Hepatocyte (in vitro differentiated cells): Measurements from ENCODE around the gene KDF1. TPM values are rescaled to one million over a fixed set of nuclear protein-coding genes. Genes with fewer than 3 reads are reported as not detected.

ENCODE experiments used
- DNase-seq: peaks from one replicate; pipeline ENCODE4 v3.0.0-alpha.2; 2016; ENCODE audit warnings: low spot score
- H2AFZ ChIP-seq: fragments of 200-600 bp; sonication (generic); 2 replicates; pipeline ENCODE4 v1.6.0; 2016; ENCODE audit warnings: antibody characterized with exemption, mild to moderate bottlenecking
- H3K27ac ChIP-seq: fragments of 200-600 bp; sonication (generic); 2 replicates; pipeline ENCODE4 v1.5.1; 2016; ENCODE audit warnings: mild to moderate bottlenecking
- H3K27me3 ChIP-seq: fragments of 200-600 bp; sonication (generic); 2 replicates; pipeline ENCODE4 v1.6.1; 2016
- H3K36me3 ChIP-seq: fragments of 200-600 bp; sonication (generic); replicated peaks from 2 replicates; pipeline ENCODE4 v1.5.1; 2016; ENCODE audit warnings: low read depth; ENCODE audit not compliant: insufficient read depth
- H3K4me1 ChIP-seq: fragments of 200-600 bp; sonication (generic); 2 replicates; pipeline ENCODE4 v1.5.1; 2016; ENCODE audit warnings: mild to moderate bottlenecking, moderate library complexity; ENCODE audit not compliant: insufficient read depth
- H3K4me2 ChIP-seq: fragments of 200-600 bp; sonication (generic); 2 replicates; pipeline ENCODE4 v1.6.0; 2016
- H3K4me3 ChIP-seq: fragments of 200-600 bp; sonication (generic); 2 replicates; pipeline ENCODE4 v1.5.1; 2016; ENCODE audit warnings: mild to moderate bottlenecking
- H3K79me2 ChIP-seq: fragments of 200-600 bp; sonication (generic); 2 replicates; pipeline ENCODE4 v1.6.0; 2017; ENCODE audit warnings: mild to moderate bottlenecking
- H3K9me2 ChIP-seq: fragments of 200-600 bp; sonication (generic); replicated peaks from 2 replicates; pipeline ENCODE4 v1.6.0; 2017; ENCODE audit warnings: mild to moderate bottlenecking; ENCODE audit not compliant: insufficient read depth
- H3K9me3 ChIP-seq: fragments of 200-600 bp; sonication (generic); 2 replicates; pipeline ENCODE4 v1.5.1; 2016; ENCODE audit warnings: low read depth, mild to moderate bottlenecking
- H4K20me1 ChIP-seq: fragments of 200-600 bp; sonication (generic); 2 replicates; pipeline ENCODE4 v1.6.0; 2016; ENCODE audit warnings: mild to moderate bottlenecking; ENCODE audit not compliant: insufficient read depth, poor library complexity, severe bottlenecking
- CTCF ChIP-seq: fragments of 200-600 bp; sonication (generic); IDR thresholded peaks from 2 replicates; pipeline ENCODE4 v1.5.1; 2016; ENCODE audit warnings: antibody characterized with exemption, mild to moderate bottlenecking; ENCODE audit not compliant: poor library complexity
- EZH2 ChIP-seq: fragments of 200-600 bp; sonication (generic); IDR thresholded peaks from 2 replicates; pipeline ENCODE4 v1.6.1; 2016; ENCODE audit warnings: antibody characterized with exemption, mild to moderate bottlenecking, borderline replicate concordance
- EZH2phosphoT487 ChIP-seq: fragments of 200-600 bp; sonication (generic); IDR thresholded peaks from one replicate; pipeline ENCODE4 v1.6.1; 2018; ENCODE audit warnings: antibody characterized with exemption, mild to moderate bottlenecking, low read depth, moderate library complexity; ENCODE audit not compliant: unreplicated experiment, severe bottlenecking
- WGBS: methylation state at CpG from one replicate; pipeline ENCODE4 v1.1.6; 2016; ENCODE audit warnings: low lambda C conversion rate; ENCODE audit errors: missing lambda C conversion rate; 5-methylcytosine and 5-hydroxymethylcytosine counted together
- polyA plus RNA-seq: library from polyadenylated mRNA; unstranded; fragments of >200 nt; fragmentation: Nextera tagmentation; extraction: Ambion mirVana; gene quantifications from 2 replicates; pipeline ENCODE4 v1.2.1, GENCODE V29; 2016
- total RNA-seq: library from RNA; depleted of rRNA; stranded (reverse); fragments of >200 nt; gene quantifications from 2 replicates; pipeline ENCODE4 v1.2.3, GENCODE V29; 2014

The KDF1 gene
- total and polyA plus RNA-seq, 2 experiments from 2014 or later = 10.5 to 21.9 TPM

GRCh38 chr1:26913754-26914619 is 46.3 kb downstream of the KDF1 start, which contains the start of gene NR0B2:
Gene NR0B2 (minus strand): TSS chr1:26913975. CDS start chr1:26913940, 35 bp downstream.
- WGBS = 66% methylated on average over 16 of the region's 16 CpGs
- Histone ChIP-seq H3K4me1 (peaks cover 36% of the 10 kb centered on the region), H2AFZ (no peak within 1 kb of the TSS), H3K9me3 (no peaks in the 10 kb centered on the region), H3K27ac (peak within 1 kb of the TSS; percentile 93), H4K20me1 (no peaks in the 10 kb centered on the region), H3K4me3 (peak within 1 kb of the TSS; percentile 6), H3K79me2 (peaks cover 18% of the 10 kb centered on the region), H3K9me2 (no peaks in the 10 kb centered on the region), H3K4me2 (peak within 1 kb of the TSS; percentile 70), H3K27me3 (no peaks in the 10 kb centered on the region), H3K36me3 (no peaks in the 10 kb centered on the region)
- no peak for TF ChIP-seq EZH2
- TF ChIP-seq CTCF = no peak
- peak; percentile 29 for TF ChIP-seq EZH2phosphoT487
- DNase-seq = peak; percentile 90

- Histone ChIP-seq H4K20me1 (no peaks in the 10 kb centered on the region), H3K79me2 (peaks cover 18% of the 10 kb centered on the region), H3K9me3 (no peaks in the 10 kb centered on the region), H2AFZ (no peak overlapping the region), H3K36me3 (no peaks in the 10 kb centered on the region), H3K27ac (peak overlapping the region; percentile 93), H3K9me2 (no peaks in the 10 kb centered on the region), H3K27me3 (no peaks in the 10 kb centered on the region), H3K4me1 (peaks cover 36% of the 10 kb centered on the region), H3K4me3 (no peak overlapping the region), H3K4me2 (peak overlapping the region; percentile 70)
- TF ChIP-seq EZH2phosphoT487 (no peak), EZH2 (no peak), CTCF (no peak)
- 85% methylated on average over 5 of the region's 5 CpGs for WGBS
- no peak for DNase-seq
Measured at GRCh38 chr1:26913389-26913753, 46.9 kb downstream of the KDF1 start.

- H3K27me3 ChIP-seq = no peaks in the 10 kb centered on the region
- DNase-seq = no peak
- no peak for TF ChIP-seq EZH2phosphoT487
- TF ChIP-seq EZH2 = no peak
- TF ChIP-seq CTCF = no peak
- no peaks in the 10 kb centered on the region for H3K9me3 ChIP-seq
- peaks cover 36% of the 10 kb centered on the region for H3K4me1 ChIP-seq
- H3K9me2 ChIP-seq = no peaks in the 10 kb centered on the region
- H2AFZ ChIP-seq = no peak overlapping the region
- H3K4me3 ChIP-seq = no peak overlapping the region
- H3K4me2 ChIP-seq = peak overlapping the region; percentile 70
- H3K27ac ChIP-seq = no peak overlapping the region
- 79% methylated on average over 2 of the region's 2 CpGs for WGBS
- no peaks in the 10 kb centered on the region for H4K20me1 ChIP-seq
- no peaks in the 10 kb centered on the region for H3K36me3 ChIP-seq
- H3K79me2 ChIP-seq = peaks cover 18% of the 10 kb centered on the region
Measured at GRCh38 chr1:26912147-26912490, 48.1 kb downstream of the KDF1 start.
